Mesothelial cell of epicardium (in vitro differentiated cells): ENCODE results near the gene POGLUT2. TPM values are rescaled to one million over a fixed set of nuclear protein-coding genes. Genes with fewer than 3 reads are reported as not detected.
"Not testable (repeated sequence)": the region's sequence is repeated elsewhere in the genome, so short reads cannot be mapped to it uniquely, and the experiment has no call there.

ENCODE experiments used
- DNase-seq, 2 experiments: peaks; one replicate each; pipeline ENCODE4 v3.0.0; 2021; ENCODE audit warnings: low spot score in 2 of 2; ENCODE audit not compliant: unreplicated experiment in 2 of 2
- H3K27ac Mint-ChIP-seq: 2 replicates; pipeline ENCODE4 v1.8.0; 2021; ENCODE audit warnings: mixed read lengths
- H3K27me3 Mint-ChIP-seq: 2 replicates; pipeline ENCODE4 v1.8.0; 2021; ENCODE audit warnings: low read depth, mixed read lengths
- H3K36me3 Mint-ChIP-seq: 2 replicates; pipeline ENCODE4 v1.8.0; 2021; ENCODE audit warnings: mixed read lengths
- H3K4me1 Mint-ChIP-seq: 2 replicates; pipeline ENCODE4 v1.8.0; 2021; ENCODE audit warnings: mixed read lengths
- H3K4me3 Mint-ChIP-seq: 2 replicates; pipeline ENCODE4 v1.8.0; 2021; ENCODE audit warnings: mild to moderate bottlenecking, moderate library complexity, mixed read lengths
- H3K9me3 Mint-ChIP-seq: 2 replicates; pipeline ENCODE4 v1.8.0; 2021; ENCODE audit warnings: mixed read lengths
- total RNA-seq: library from RNA; stranded (reverse); gene quantifications from 3 replicates; pipeline ENCODE4 v1.2.1, GENCODE V29; 2021
- TF ChIP-seq, protein P1 (sequence below): fragments of 200-600 bp; sonication (generic); IDR thresholded peaks from one replicate; pipeline ENCODE4 v1.5.0; 2021; ENCODE audit warnings: antibody characterized with exemption; ENCODE audit not compliant: unreplicated experiment

Gene POGLUT2
- total RNA-seq, 1 donor from 2014 or later: 22.0 TPM

DNA sequence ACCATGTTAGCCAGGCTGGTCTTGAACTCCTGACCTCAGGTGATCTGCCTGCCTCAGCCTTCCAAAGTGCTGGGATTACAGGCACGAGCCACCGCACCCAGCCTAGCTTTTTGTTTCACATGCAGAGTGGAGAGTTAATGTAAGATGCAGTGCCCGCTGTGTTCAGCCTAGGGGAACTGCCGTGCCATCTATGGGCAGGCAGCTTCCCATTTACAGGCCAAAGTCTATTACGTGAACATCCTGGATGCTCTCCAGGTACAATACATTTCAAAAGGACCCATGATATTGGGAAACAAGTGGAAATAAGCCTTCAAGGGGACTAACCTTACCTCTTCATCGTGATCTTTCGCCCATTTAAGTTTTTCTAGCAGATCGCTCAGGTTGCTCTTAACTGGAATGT lies 10.1 kb downstream of the POGLUT2 start:
- peaks cover 25% of the 10 kb centered on the region for H3K36me3 Mint-ChIP-seq

DNA sequence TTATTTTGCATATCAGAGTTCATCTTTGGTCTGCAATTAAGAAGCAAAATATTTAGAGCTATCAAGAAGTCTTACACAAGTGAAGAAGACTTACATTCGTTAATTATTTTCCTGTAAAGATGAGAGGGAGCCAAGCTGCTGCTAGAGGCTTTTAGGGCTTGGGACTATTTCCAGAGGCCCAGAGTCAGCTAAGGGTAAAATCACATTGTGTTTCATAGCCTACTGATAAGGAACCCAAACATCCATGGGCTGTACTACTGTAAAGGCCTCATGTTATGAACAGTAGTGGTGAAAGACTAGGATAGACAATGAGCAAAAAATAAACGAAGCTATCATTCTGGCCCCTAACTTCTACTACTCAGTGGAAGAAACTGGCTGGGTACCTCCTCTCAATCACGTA lies 14.3 kb downstream of the POGLUT2 start:
- Mint-ChIP-seq H3K4me3 (no peak overlapping the region), H3K27me3 (no peaks in the 10 kb centered on the region), H3K36me3 (peaks cover 38% of the 10 kb centered on the region), H3K27ac (no peak overlapping the region), H3K9me3 (peaks cover 14% of the 10 kb centered on the region), H3K4me1 (no peaks in the 10 kb centered on the region)
- TF ChIP-seq, protein P1, sequence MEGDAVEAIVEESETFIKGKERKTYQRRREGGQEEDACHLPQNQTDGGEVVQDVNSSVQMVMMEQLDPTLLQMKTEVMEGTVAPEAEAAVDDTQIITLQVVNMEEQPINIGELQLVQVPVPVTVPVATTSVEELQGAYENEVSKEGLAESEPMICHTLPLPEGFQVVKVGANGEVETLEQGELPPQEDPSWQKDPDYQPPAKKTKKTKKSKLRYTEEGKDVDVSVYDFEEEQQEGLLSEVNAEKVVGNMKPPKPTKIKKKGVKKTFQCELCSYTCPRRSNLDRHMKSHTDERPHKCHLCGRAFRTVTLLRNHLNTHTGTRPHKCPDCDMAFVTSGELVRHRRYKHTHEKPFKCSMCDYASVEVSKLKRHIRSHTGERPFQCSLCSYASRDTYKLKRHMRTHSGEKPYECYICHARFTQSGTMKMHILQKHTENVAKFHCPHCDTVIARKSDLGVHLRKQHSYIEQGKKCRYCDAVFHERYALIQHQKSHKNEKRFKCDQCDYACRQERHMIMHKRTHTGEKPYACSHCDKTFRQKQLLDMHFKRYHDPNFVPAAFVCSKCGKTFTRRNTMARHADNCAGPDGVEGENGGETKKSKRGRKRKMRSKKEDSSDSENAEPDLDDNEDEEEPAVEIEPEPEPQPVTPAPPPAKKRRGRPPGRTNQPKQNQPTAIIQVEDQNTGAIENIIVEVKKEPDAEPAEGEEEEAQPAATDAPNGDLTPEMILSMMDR: no peak
- DNase-seq: no peak

More for the DNA sequence above, 10.1 kb downstream of the POGLUT2 start:
- H3K27me3 Mint-ChIP-seq: no peaks in the 10 kb centered on the region
- no peak overlapping the region for H3K4me3 Mint-ChIP-seq
- H3K9me3 Mint-ChIP-seq: no peaks in the 10 kb centered on the region
- TF ChIP-seq, protein P1: no peak
- H3K27ac Mint-ChIP-seq: no peak overlapping the region
- DNase-seq: no peak
- H3K4me1 Mint-ChIP-seq: no peaks in the 10 kb centered on the region

DNA sequence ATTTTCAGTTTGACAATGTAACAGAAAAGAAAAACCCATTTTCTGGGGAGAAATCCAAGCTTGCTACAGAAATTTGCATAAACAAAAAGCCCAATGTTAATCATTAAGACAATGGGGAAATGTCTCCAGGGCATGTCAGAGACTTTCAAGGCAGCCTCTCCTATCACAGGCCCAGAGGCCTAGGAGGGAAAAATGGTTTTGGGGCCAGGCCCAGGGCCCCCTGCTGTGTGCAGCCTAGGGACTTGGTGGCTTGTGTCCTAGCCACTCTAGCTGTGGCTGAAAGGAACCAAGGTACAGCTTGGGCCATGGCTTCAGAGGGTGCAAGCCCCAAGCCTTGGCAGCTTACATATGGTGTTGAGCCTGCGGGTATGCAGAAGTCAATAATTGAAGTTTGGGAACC lies 17.2 kb downstream of the POGLUT2 start:
- peaks cover 25% of the 10 kb centered on the region for H3K36me3 Mint-ChIP-seq
- H3K27ac Mint-ChIP-seq: no peak overlapping the region
- H3K27me3 Mint-ChIP-seq: no peaks in the 10 kb centered on the region
- H3K4me3 Mint-ChIP-seq: no peak overlapping the region
- peaks cover 14% of the 10 kb centered on the region for H3K9me3 Mint-ChIP-seq
- H3K4me1 Mint-ChIP-seq: no peaks in the 10 kb centered on the region
- TF ChIP-seq, protein P1: no peak
- DNase-seq: no peak

DNA sequence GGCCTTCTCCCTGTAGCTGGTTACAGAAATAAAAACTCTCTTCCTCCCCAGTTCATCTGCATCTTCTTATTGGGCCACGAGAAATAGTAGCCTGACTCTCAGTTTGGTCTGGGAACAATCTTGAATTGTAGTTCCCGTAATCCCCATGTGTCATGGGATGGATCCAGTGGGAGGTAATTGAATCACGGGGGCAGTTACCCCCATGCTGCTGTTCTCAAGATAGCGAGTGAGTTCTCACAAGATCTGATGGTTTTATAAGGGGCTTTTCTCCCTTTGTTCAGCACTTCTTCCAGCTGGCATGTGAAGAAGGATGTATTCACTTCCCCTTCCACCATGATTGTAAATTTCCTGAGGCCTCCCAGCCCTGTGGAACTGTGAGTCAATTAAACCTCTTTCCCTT lies 18.1 kb downstream of the POGLUT2 start:
- H3K27ac Mint-ChIP-seq, H3K4me3 Mint-ChIP-seq, DNase-seq, H3K4me1 Mint-ChIP-seq, H3K27me3 Mint-ChIP-seq: not testable (repeated sequence)
- peaks cover 25% of the 10 kb centered on the region for H3K36me3 Mint-ChIP-seq
- peaks cover 14% of the 10 kb centered on the region for H3K9me3 Mint-ChIP-seq

DNA sequence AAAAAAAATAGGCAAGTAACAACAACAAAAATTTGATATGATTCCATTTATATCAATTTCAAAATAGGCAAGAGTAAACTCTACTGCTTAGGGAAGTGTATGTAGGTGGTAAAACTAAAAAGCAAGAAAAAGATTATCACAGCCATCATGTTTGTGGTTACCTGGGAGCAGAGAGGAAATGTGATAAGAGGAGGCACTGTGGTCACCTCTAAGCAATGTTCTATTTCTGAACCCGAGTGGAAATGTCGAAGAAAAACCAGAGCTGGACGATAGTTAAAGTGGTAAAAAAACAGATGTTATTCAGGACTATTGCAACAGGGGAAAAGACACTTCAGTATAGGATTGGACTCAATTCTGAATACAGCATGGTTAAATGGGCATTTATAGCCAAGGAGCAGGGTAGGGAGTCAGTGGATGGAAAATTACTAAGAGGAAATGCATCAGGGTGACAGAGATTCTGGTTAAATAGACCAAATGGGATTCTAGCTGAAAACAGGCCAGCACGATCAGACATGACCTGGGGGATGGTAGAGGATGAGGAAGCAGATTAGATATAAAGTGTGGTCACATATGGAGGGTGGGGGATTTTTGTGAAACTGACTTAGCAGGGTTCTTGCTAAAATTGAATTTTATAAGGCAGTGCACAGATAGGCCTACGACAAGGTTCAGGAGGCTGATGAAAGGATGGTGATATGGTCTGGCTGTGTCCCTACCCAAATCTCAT lies 19.2 kb downstream of the POGLUT2 start:
- no peaks in the 10 kb centered on the region for H3K27me3 Mint-ChIP-seq
- H3K4me3 Mint-ChIP-seq: no peak overlapping the region
- DNase-seq: no peak
- H3K4me1 Mint-ChIP-seq: peaks cover under 1% of the 10 kb centered on the region
- TF ChIP-seq, protein P1: no peak
- H3K9me3 Mint-ChIP-seq: peaks cover 14% of the 10 kb centered on the region
- no peak overlapping the region for H3K27ac Mint-ChIP-seq
- peaks cover 25% of the 10 kb centered on the region for H3K36me3 Mint-ChIP-seq

DNA sequence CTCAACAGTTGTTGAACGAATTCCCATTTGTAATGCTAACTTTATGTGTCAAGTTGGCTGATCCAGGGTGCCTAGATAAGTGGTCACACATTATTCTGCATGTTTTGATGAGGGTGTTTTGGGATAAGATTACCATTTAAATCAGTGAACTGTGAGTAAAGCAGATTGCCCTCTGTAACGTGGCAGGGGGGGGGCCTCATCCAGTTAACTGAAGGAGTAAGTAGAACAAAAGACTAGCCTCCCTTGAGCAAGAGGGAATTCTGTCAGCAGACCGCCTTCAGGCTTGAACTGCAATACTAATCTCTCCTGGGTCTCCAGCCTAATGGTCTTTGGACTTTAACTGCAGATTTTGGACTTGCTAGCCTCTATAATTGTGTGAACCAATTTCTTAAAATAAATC lies 21.0 kb downstream of the POGLUT2 start:
- no peak for DNase-seq
- H3K27me3 Mint-ChIP-seq: no peaks in the 10 kb centered on the region
- H3K9me3 Mint-ChIP-seq: peaks cover 12% of the 10 kb centered on the region
- TF ChIP-seq, protein P1: no peak
- peaks cover 17% of the 10 kb centered on the region for H3K36me3 Mint-ChIP-seq
- peaks cover 10% of the 10 kb centered on the region for H3K4me1 Mint-ChIP-seq
- H3K4me3 Mint-ChIP-seq: no peak overlapping the region
- H3K27ac Mint-ChIP-seq: no peak overlapping the region
